Measurements from ENCODE around the gene FMR1.

FMR1 gene

DNA sequence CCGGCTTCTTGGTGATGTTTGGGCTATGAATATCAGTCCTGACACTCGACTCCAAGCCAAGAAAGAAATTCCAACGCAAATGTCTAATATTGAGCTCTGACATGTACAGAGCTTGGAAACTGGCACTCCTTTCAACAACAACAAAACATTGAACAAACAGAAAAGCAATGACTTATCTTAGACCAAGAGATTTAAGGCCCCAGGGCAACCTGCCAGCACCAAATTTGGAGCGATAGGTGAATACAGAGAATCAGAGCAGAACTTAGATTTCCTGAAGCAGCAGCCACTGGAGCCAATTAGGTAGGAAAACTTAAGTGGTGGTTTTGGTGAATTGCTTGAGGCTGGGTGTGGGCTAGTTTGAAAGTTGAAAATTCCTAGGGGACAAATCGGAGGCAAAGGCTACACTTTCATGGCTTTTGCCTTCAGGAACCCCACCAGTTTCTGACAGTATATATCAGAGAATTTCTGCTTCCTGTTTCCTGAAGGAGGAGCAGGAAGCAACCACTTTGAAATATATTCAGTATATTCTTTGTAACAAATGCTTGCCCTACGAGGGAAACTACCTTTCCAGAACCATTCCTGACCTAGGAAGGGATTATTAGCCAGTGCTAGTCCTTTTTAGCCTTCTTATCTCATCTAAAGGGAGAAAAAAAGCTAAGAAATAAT is 10.1 kb upstream of the FMR1 start:
- TF ChIP-seq, protein P1, sequence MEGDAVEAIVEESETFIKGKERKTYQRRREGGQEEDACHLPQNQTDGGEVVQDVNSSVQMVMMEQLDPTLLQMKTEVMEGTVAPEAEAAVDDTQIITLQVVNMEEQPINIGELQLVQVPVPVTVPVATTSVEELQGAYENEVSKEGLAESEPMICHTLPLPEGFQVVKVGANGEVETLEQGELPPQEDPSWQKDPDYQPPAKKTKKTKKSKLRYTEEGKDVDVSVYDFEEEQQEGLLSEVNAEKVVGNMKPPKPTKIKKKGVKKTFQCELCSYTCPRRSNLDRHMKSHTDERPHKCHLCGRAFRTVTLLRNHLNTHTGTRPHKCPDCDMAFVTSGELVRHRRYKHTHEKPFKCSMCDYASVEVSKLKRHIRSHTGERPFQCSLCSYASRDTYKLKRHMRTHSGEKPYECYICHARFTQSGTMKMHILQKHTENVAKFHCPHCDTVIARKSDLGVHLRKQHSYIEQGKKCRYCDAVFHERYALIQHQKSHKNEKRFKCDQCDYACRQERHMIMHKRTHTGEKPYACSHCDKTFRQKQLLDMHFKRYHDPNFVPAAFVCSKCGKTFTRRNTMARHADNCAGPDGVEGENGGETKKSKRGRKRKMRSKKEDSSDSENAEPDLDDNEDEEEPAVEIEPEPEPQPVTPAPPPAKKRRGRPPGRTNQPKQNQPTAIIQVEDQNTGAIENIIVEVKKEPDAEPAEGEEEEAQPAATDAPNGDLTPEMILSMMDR (IDR thresholded peaks at IDR 0.05) = no peak
- DNase-seq (ENCODE audit: low spot score) = no peak
- H3K4me3 ChIP-seq = no peak overlapping the region
- no peak overlapping the region for H3K27ac ChIP-seq

DNA sequence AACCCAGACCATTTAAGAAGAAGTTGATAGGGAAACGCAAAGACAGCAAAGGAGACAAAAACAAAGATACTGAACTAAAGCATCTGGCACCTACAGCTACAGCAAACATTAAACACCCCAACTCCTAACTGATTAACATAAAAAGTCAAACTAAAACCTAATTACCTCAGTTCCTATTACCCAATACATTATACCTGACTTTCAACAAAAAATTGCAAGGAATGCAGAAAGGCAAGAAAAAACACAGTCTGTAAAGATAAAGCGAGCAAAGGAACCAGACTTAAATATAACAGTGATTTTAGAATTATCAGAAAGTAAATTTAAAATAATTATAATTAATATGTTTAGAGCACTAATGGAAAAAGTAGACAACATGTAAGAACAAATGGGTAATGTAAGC is 9.4 kb upstream of the FMR1 start:
- TF ChIP-seq, protein P1 (IDR thresholded peaks at IDR 0.05) = no peak
- no peak for DNase-seq (ENCODE audit: low spot score)

DNA sequence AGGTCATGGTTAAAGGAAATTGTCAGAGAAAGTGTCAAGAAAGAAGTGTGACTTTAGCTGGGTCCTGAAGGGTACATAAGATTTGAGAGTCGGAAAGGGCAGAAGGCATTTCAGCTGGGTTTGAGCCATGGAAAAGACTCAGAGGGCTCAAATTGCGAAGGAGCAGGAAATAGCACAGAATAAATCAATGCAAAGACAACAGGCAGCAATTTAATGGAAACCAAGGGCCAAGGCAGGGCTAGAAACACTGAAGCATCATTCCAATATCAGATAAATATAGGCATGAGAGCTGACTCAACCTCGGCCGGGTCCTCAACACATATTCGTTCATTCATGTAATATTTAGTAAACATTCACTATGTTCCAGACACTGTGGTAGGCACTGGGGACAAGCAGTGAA is 3.6 kb upstream of the FMR1 start:
- no peak overlapping the region for H3K27ac ChIP-seq
- DNase-seq (ENCODE audit: low spot score) = no peak
- H3K4me3 ChIP-seq = no peak overlapping the region
- TF ChIP-seq, protein P1 (IDR thresholded peaks at IDR 0.05) = no peak

More for the DNA sequence above, 9.4 kb upstream of the FMR1 start:
- H3K4me3 ChIP-seq = no peak overlapping the region
- H3K27ac ChIP-seq = no peak overlapping the region

DNA sequence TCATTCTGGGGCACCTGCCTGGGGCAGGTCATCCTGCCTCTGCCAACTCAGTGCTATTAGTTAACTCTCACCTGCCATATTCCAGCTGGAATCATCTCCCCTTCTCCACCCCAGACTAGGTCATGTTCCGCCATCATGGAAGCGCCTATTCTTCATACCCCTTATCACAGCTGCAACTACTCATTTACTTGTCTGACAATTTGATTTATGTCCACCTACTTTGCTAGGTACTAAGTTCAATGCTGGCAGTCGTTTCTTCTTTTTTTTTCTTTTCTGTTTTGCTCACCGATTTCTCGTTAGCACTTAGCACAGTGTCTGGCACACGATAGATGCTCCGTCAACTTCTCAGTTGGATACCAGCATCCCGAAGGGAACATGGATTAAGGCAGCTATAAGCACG is 1.1 kb upstream of the FMR1 start:
- DNase-seq (ENCODE audit: low spot score) = no peak
- no peak overlapping the region for H3K27ac ChIP-seq
- TF ChIP-seq, protein P1 (IDR thresholded peaks at IDR 0.05) = no peak
- H3K4me3 ChIP-seq = no peak overlapping the region

DNA sequence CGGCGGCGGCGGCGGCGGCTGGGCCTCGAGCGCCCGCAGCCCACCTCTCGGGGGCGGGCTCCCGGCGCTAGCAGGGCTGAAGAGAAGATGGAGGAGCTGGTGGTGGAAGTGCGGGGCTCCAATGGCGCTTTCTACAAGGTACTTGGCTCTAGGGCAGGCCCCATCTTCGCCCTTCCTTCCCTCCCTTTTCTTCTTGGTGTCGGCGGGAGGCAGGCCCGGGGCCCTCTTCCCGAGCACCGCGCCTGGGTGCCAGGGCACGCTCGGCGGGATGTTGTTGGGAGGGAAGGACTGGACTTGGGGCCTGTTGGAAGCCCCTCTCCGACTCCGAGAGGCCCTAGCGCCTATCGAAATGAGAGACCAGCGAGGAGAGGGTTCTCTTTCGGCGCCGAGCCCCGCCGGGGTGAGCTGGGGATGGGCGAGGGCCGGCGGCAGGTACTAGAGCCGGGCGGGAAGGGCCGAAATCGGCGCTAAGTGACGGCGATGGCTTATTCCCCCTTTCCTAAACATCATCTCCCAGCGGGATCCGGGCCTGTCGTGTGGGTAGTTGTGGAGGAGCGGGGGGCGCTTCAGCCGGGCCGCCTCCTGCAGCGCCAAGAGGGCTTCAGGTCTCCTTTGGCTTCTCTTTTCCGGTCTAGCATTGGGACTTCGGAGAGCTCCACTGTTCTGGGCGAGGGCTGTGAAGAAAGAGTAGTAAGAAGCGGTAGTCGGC is 528 bp downstream of the FMR1 start:
- Histone ChIP-seq H3K27ac (peak overlapping the region; percentile 75 to 80), H3K4me3 (peak overlapping the region; percentile 74)
- no peak for DNase-seq (ENCODE audit: low spot score)
- TF ChIP-seq, protein P1 (IDR thresholded peaks at IDR 0.05) = no peak

DNA sequence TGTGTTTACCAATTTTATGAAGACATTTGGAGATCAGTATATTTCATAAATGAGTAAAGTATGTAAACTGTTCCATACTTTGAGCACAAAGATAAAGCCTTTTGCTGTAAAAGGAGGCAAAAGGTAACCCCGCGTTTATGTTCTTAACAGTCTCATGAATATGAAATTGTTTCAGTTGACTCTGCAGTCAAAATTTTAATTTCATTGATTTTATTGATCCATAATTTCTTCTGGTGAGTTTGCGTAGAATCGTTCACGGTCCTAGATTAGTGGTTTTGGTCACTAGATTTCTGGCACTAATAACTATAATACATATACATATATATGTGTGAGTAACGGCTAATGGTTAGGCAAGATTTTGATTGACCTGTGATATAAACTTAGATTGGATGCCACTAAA is 1.9 kb downstream of the FMR1 start:
- Histone ChIP-seq H3K4me3 (peak overlapping the region; percentile 74), H3K27ac (no peak overlapping the region)
- no peak for DNase-seq (ENCODE audit: low spot score)
- TF ChIP-seq, protein P1 (IDR thresholded peaks at IDR 0.05) = no peak

DNA sequence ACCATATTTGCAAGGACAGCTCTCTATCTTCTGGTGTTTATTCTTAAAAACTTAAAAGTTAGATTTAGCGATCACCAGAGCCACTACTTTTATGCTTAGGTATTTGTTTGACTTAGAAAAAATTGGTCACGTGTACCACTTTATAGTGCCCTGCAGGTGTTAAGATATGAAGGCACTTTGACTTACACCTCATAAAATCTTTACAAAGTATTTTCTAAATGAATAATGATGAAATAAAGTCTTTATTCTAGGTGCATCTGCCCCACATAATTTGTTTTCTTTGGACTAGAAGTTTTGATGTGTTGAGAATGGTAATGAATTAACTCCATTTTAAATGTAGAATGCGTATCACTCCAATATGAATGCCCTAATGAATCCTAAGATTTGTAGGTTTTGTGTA is 2.9 kb downstream of the FMR1 start:
- TF ChIP-seq, protein P1 (IDR thresholded peaks at IDR 0.05) = no peak
- Histone ChIP-seq H3K4me3 (no peak overlapping the region), H3K27ac (no peak overlapping the region)
- DNase-seq (ENCODE audit: low spot score) = no peak
